Measurements from ENCODE around the gene USP54.
"Not testable (repeated sequence)": the region's sequence is repeated elsewhere in the genome, so short reads cannot be mapped to it uniquely, and the experiment has no call there.

Gene USP54

DNA sequence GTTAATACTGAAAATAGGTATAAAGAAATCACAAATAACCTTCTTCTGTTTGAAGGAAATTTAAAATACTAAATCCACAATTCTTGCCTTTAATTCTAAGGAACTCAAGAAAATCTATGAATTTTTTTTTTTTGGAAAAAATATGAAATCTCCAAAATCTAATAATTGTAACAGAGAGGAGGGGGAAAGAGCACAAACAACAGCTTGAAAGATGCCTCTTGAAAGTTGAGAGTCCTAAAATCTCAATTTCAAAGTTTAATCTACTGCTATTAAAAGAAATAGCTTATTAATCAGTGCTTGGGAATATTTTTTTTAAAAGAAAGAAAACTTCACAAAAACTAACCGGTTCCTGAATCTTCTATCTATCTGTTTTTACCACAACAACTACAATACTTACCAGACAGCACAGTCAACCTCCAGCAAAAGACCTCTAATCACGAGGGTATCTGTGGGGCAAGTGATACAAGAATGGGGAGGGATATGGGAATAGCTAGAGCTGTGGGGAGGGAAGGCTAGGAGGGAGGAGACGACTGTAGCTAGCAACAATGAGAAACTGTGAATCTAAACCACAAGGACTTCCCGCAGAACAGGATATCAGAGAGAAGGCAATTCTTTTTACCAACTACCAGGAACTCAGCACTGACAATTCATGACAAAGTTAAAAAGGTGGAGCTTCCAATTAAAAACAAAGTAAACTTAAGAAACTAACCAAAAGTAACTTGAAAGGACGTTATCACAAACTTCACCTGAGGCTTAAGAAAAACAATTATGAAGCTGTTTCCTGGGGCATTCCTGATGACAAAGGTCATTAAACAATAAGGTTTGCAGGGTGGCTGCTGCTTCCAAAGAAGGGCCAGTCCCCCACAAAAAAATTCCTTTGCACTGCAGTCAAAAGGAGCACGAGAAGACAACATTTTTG, at the start of gene USP54:
Gene USP54, minus strand, starts transcription at position 462 of the 919 bp plus-strand sequence. CDS start 15,684 bp downstream, outside the sequence.
- peak within 1 kb of the TSS in 19 of 21 experiments; percentile 1 to 75 (median 61) for H3K27ac ChIP-seq
- no peak within 1 kb of the TSS for H3K4me3 ChIP-seq

DNA sequence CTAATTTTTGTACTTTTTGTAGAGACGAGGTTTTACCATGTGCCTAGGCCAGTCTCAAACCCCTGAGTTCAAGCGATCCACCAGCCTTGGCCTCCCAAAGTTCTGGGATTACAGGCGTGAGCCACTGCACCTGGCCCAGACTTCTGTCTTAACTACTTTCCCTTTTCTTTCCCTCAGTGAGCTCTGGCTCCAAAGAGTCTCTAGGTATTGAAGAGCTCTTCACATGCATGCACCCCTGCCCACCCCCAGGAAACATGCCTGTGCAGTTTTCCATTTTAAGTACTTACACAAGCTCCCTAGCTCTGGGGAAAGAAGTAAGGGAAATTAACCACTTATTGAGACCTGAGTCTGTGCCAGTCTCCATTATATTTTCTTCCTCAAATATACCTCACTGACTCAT, 48.1 kb upstream of the USP54 start:
- H3K27ac ChIP-seq: no peak overlapping the region

DNA sequence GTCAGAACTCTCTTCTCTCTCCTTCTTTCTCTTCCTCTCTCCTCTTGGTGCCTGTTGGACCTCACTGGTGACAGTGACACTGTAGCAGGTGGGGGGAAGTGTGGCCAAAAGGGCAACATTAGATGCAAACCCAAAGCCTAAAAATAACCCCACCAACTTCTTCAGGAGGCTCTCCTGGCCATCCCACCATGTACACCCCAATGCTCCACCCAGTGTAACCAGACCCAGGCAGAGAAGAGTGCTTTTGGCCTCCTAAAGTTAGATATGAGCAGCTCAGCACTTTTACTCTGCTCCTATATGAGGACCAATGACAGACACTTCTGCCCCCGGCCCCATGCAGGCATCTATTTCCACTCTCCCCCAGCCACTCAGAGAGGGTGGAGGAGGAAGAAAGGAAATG, 44.6 kb upstream of the USP54 start:
- Histone ChIP-seq H3K27ac (no peak overlapping the region), H3K4me3 (no peak overlapping the region)

More for the DNA sequence above, 48.1 kb upstream of the USP54 start:
- no peak overlapping the region for H3K4me3 ChIP-seq

GRCh38 chr10:73634421-73634820, 43.3 kb upstream of the USP54 start:
- H3K27ac ChIP-seq: no peak overlapping the region
- H3K4me3 ChIP-seq: no peak overlapping the region

GRCh38 chr10:73629165-73629564, 38.0 kb upstream of the USP54 start:
- no peak overlapping the region for H3K27ac ChIP-seq

DNA sequence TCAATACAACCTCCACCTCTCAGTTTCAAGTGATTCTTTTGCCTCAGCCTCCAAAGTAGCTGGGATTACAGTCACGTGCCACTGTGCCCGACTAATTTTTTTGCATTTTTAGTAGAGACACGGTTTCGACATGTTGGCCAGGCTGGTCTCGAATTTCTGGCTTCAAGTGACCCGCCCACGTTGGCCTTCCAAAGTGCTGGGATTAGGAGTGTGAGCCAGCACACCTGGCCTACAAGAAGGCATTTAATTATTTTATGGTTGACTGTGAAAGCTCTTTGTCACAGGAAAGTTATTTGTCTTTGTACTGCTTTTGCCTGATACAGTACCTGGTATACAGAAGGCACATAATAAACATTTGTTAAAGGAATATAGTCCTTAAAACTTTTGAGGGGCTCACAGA, 37.3 kb upstream of the USP54 start:
- no peak overlapping the region for H3K27ac ChIP-seq

More at GRCh38 chr10:73629165-73629564, 38.0 kb upstream of the USP54 start:
- H3K4me3 ChIP-seq: no peak overlapping the region

GRCh38 chr10:73627300-73627699, 36.2 kb upstream of the USP54 start:
- no peak overlapping the region for H3K4me3 ChIP-seq
- H3K27ac ChIP-seq: no peak overlapping the region

More for the DNA sequence above, 37.3 kb upstream of the USP54 start:
- H3K4me3 ChIP-seq: no peak overlapping the region

DNA sequence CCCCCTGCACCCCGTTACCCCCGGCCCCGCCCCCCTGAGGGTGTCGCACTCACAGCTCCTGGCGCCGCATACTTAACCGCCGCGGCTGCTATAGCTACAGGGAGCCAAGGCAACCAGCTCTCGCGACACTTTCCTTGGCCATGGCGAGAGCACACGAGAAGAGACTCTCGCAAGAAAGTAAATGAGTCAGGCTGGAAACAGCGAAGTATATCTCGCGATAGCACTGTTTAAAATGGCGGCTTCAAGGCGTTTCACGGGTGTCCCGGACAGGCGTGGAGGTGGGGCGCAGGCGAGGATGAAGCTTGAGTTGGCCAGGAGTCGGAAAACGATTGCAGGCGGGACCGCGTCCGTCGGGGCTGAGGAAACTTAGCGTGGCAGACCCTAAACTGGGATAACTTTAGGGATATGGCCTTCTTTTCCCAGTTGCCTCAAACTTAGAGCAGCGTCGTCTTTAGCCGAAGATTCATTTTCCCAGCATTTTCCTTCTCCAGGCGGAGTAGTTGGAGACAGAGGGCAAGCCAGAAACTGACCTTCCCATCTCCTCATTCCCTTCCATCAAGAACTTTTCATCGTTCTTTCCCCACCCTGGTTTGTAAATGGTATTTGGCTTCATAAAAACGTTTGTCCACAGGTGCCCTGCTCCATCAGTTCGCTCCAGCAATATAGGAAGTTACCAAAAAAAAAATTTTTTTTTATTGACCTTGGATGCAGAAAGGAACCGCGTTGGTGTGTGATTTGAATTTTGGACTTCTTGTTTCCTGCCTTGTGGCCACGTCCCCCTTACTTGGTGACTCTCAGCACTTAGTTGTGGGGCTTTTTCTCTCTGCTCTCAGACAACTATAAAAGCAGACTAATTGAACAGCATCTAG, 35.0 kb upstream of the USP54 start:
- Histone ChIP-seq H3K4me3 (peak overlapping the region; percentile 65 to 98 (median 79)), H3K27ac (peak overlapping the region; percentile 49 to 93 (median 87))

- H3K27ac ChIP-seq: peak overlapping the region in 20 of 21 experiments; percentile 8 to 93 (median 87)
- peak overlapping the region; percentile 65 to 98 (median 79) for H3K4me3 ChIP-seq
Measured at GRCh38 chr10:73625004-73625883, 34.1 kb upstream of the USP54 start.

DNA sequence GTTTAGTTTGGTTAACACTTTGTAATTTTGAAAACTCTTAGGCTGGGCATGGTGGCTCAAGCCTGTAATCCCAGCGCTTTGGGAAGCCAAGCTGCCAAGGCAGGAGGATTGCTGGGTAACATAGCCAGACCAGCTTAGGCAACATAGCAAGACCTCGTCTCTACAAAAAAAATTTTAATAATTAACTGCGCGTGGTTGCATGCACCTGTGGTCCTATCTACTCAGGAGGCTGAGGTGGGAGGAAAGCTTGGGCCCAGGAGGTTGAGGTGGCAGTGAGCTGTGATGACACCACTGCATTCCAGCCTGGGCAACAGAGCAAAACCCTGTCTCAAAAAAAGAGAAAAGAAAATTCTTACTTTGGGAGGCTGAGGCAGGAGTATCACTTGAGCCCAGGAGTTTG, 31.9 kb upstream of the USP54 start:
- Histone ChIP-seq H3K4me3 (no peak overlapping the region), H3K27ac (no peak overlapping the region)

- not testable (repeated sequence) for H3K4me3 ChIP-seq, H3K27ac ChIP-seq
Measured at GRCh38 chr10:73620974-73621373, 29.8 kb upstream of the USP54 start.

DNA sequence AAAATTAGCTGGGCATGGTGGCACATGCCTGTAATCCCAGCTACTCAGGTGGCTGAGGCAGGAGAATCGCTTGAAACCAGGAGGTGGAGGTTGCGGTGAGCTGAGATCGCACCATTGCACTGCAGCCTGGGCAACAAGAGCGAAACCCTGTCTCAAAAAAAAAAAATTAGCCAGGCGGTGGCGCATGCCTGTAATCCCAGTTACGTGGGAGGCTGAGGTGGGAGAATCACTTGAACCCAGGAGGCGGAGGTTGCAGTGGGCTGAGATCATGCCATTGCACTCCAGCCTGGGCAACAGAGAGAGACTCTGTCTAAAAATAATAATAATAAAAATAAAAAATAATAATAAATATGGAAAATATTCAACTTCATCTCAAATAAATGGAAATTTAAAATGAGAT, 26.0 kb upstream of the USP54 start:
- H3K27ac ChIP-seq, H3K4me3 ChIP-seq: not testable (repeated sequence)

GRCh38 chr10:73614720-73615119, 23.6 kb upstream of the USP54 start:
- H3K4me3 ChIP-seq: no peak overlapping the region
- no peak overlapping the region for H3K27ac ChIP-seq

DNA sequence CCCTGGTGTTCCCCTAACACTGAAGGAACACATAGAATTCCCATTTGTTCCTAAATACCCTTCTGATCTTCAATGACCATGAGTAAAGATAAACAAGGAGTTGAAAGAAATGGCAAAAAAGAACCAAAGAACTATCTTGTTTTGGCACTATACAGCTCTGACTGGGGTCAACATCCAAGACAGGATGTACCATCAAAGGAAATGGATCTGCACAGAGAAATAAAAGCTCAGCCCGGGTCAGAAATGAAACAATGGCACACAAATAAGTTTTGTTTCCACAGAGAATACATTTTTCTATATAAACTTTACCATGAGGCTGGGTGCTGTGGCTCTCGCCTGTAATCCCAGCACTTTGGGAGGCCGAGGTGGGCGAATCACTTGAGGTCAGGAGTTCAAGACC, 18.0 kb upstream of the USP54 start:
- Histone ChIP-seq H3K27ac (no peak overlapping the region), H3K4me3 (no peak overlapping the region)

DNA sequence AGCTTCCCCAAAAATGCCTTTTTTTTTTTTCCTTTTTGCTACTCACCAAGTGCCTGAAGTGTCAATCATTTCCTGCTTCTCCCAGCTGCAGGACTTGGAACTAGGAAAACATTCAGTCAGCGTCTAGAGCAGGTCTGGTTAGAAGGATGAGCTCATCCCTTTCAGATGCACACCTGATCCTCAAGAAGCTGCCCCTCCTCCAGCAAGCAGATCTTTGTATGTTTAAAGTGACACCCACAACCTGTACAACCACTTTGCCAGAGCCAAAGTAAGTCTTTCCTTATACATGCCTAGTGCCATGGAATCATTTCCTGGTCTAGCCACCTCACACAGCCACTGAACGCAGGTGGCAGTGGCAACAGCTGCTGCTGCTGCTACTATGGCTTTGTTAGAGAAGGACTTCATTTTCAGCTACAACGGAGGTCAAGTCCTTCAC, 10.4 kb upstream of the USP54 start:
- Histone ChIP-seq H3K4me3 (no peak overlapping the region), H3K27ac (peak overlapping the region in 17 of 21 experiments; percentile 16 to 83 (median 63))

GRCh38 chr10:73597346-73597745, 6.2 kb upstream of the USP54 start:
- H3K27ac ChIP-seq: no peak overlapping the region
- H3K4me3 ChIP-seq: no peak overlapping the region

GRCh38 chr10:73593812-73594211, 2.7 kb upstream of the USP54 start:
- H3K4me3 ChIP-seq: no peak overlapping the region
- H3K27ac ChIP-seq: no peak overlapping the region

GRCh38 chr10:73593110-73593509, 2.0 kb upstream of the USP54 start:
- no peak overlapping the region for H3K27ac ChIP-seq
- no peak overlapping the region for H3K4me3 ChIP-seq

GRCh38 chr10:73591935-73592699, 975 bp upstream of the USP54 start:
- peak overlapping the region in 19 of 21 experiments; percentile 1 to 75 (median 61) for H3K27ac ChIP-seq
- H3K4me3 ChIP-seq: no peak overlapping the region

All from skin epidermis (tissue), 12 donors.